Mucosa of rectum (tissue), 2 donors: Measurements from ENCODE around the gene VMP1.
A peak's percentile ranks its signal among the peaks of the same experiment; 100 is the strongest.
"Not testable (repeated sequence)": the region's sequence is repeated elsewhere in the genome, so short reads cannot be mapped to it uniquely, and the experiment has no call there.

Experiments used
- H3K27ac ChIP-seq, 2 donors: one replicate each; pipeline ENCODE4 v1.7.0; 2013; ENCODE audit warnings: inconsistent platforms in 2 of 2, low read depth in 2 of 2, low read length in 2 of 2
- H3K27me3 ChIP-seq, 2 donors: one replicate each; pipeline ENCODE4 v1.7.0; 2013; ENCODE audit warnings: low read length in 2 of 2; ENCODE audit not compliant: control insufficient read depth in 2 of 2, insufficient read depth in 2 of 2
- H3K36me3 ChIP-seq, 2 donors: one replicate each; pipeline ENCODE4 v1.7.0; 2013; ENCODE audit warnings: low read length in 2 of 2; ENCODE audit not compliant: control insufficient read depth in 2 of 2, insufficient read depth in 2 of 2
- H3K4me1 ChIP-seq, 2 donors: one replicate each; pipeline ENCODE4 v1.7.0; 2013; ENCODE audit warnings: low read length in 2 of 2, mild to moderate bottlenecking in 1 of 2; ENCODE audit not compliant: control insufficient read depth in 2 of 2, insufficient read depth in 2 of 2
- H3K4me3 ChIP-seq, 2 donors: one replicate each; pipeline ENCODE4 v1.7.0; 2013; ENCODE audit warnings: low read length in 2 of 2
- H3K9ac ChIP-seq, 2 donors: one replicate each; pipeline ENCODE4 v1.7.0; 2013; ENCODE audit warnings: low read length in 2 of 2, low read depth in 1 of 2, mild to moderate bottlenecking in 1 of 2
- H3K9me3 ChIP-seq, 2 donors: one replicate each; pipeline ENCODE4 v1.7.0; 2013; ENCODE audit warnings: low read length in 2 of 2; ENCODE audit not compliant: control insufficient read depth in 2 of 2
- donor health status: healthy.
- donor health status: Normal muscosa, but diverticular disease.

VMP1 gene

GRCh38 chr17:59851439-59852375 lies 144.3 kb downstream of the VMP1 start:
- Histone ChIP-seq H3K4me3 (no peak overlapping the region), H3K9me3 (no peaks in the 10 kb centered on the region), H3K27me3 (no peaks in the 10 kb centered on the region), H3K36me3 (no peaks in the 10 kb centered on the region), H3K27ac (peak overlapping the region; percentile 70 to 95), H3K9ac (no peak overlapping the region), H3K4me1 (peaks cover 40 to 44% of the 10 kb centered on the region in 2 donors)

GRCh38 chr17:59852847-59853167 lies 145.4 kb downstream of the VMP1 start:
- H3K4me1 ChIP-seq: peaks cover 31 to 36% of the 10 kb centered on the region in 2 donors
- H3K36me3 ChIP-seq, H3K9ac ChIP-seq, H3K27me3 ChIP-seq, H3K4me3 ChIP-seq, H3K9me3 ChIP-seq: not testable (repeated sequence)
- H3K27ac ChIP-seq: peak overlapping the region; percentile 52 to 75

GRCh38 chr17:59853168-59853918 lies 145.9 kb downstream of the VMP1 start:
- Histone ChIP-seq H3K36me3 (no peaks in the 10 kb centered on the region), H3K9ac (peak overlapping the region in 1 of 2 donors; percentile 19), H3K27ac (peak overlapping the region; percentile 52 to 75), H3K27me3 (no peaks in the 10 kb centered on the region), H3K4me3 (no peak overlapping the region), H3K9me3 (no peaks in the 10 kb centered on the region), H3K4me1 (peaks cover 30 to 35% of the 10 kb centered on the region in 2 donors)

GRCh38 chr17:59853919-59854729 lies 146.7 kb downstream of the VMP1 start:
- peaks cover 22 to 28% of the 10 kb centered on the region in 2 donors for H3K4me1 ChIP-seq
- H3K9ac ChIP-seq, H3K27me3 ChIP-seq, H3K4me3 ChIP-seq, H3K36me3 ChIP-seq, H3K9me3 ChIP-seq: not testable (repeated sequence)
- peak overlapping the region; percentile 52 to 75 for H3K27ac ChIP-seq

GRCh38 chr17:59856859-59857794 lies 149.7 kb downstream of the VMP1 start:
- Histone ChIP-seq H3K4me3 (no peak overlapping the region), H3K27ac (no peak overlapping the region), H3K36me3 (peaks cover 0 to 5% of the 10 kb centered on the region in 2 donors), H3K9me3 (no peaks in the 10 kb centered on the region), H3K4me1 (peaks cover 3 to 14% of the 10 kb centered on the region in 2 donors), H3K27me3 (no peaks in the 10 kb centered on the region), H3K9ac (no peak overlapping the region)

GRCh38 chr17:59858167-59858816 lies 150.8 kb downstream of the VMP1 start:
- Histone ChIP-seq H3K4me1 (peaks cover 2 to 4% of the 10 kb centered on the region in 2 donors), H3K9me3 (no peaks in the 10 kb centered on the region), H3K4me3 (no peak overlapping the region), H3K27ac (no peak overlapping the region), H3K36me3 (peaks cover 3 to 6% of the 10 kb centered on the region in 2 donors), H3K9ac (no peak overlapping the region), H3K27me3 (no peaks in the 10 kb centered on the region)

GRCh38 chr17:59858932-59859331 lies 151.5 kb downstream of the VMP1 start:
- H3K4me1 ChIP-seq: no peaks in the 10 kb centered on the region
- H3K9ac ChIP-seq: no peak overlapping the region
- no peaks in the 10 kb centered on the region for H3K9me3 ChIP-seq
- no peak overlapping the region for H3K4me3 ChIP-seq
- H3K27ac ChIP-seq: no peak overlapping the region
- H3K36me3 ChIP-seq: peaks cover 3 to 6% of the 10 kb centered on the region in 2 donors
- H3K27me3 ChIP-seq: no peaks in the 10 kb centered on the region

- Histone ChIP-seq H3K9me3 (no peaks in the 10 kb centered on the region), H3K27ac (no peak overlapping the region), H3K27me3 (no peaks in the 10 kb centered on the region), H3K9ac (no peak overlapping the region), H3K36me3 (peaks cover 3 to 6% of the 10 kb centered on the region in 2 donors), H3K4me3 (no peak overlapping the region), H3K4me1 (no peaks in the 10 kb centered on the region)
Observed at GRCh38 chr17:59859444-59860025, 152.1 kb downstream of the VMP1 start.
